B cell (primary cell): ENCODE measurements around the gene ADPRS. TPM values are rescaled to one million over a fixed set of nuclear protein-coding genes. Genes with fewer than 3 reads are reported as not detected.

Source experiments
- ATAC-seq: fragments of 200-7000 bp; cut with Tn5 transposase; one replicate; pipeline ENCODE4 v1.10.0; 2021; ENCODE audit warnings: low read depth, mild to moderate bottlenecking, moderate number of reproducible peaks, moderate library complexity
- CTCF ChIA-PET: fragments of 350-600 bp; sonication (Branson Sonifier 250); formaldehyde crosslinking; loops from one replicate; lab custom pipeline; 2021; ENCODE audit warnings: antibody characterized with exemption, inconsistent platforms; lab: Charles Lee
- POLR2A ChIA-PET: fragments of 350-600 bp; sonication (Branson Sonifier 250); formaldehyde crosslinking; loops from one replicate; lab custom pipeline; 2021; ENCODE audit warnings: antibody characterized with exemption; lab: Charles Lee
- DNase-seq: peaks from one replicate; pipeline ENCODE4 v3.0.0; 2013
- H2AFZ ChIP-seq: 2 replicates; pipeline ENCODE4 v1.6.1; 2012; ENCODE audit warnings: mild to moderate bottlenecking, low read depth, low read length; ENCODE audit not compliant: insufficient read depth, poor library complexity, severe bottlenecking
- H3K27ac ChIP-seq, 2 donors: 1 replicate in 1 of 2; 2 replicates in 1 of 2; pipeline ENCODE4 v1.5.1; 2012 to 2013; ENCODE audit warnings: low read length in 2 of 2, mild to moderate bottlenecking in 2 of 2, moderate library complexity in 1 of 2
- H3K27me3 ChIP-seq, 4 experiments: fragments of 200-600 bp in 1 of 4; sonication (generic) in 1 of 4; replicated peaks in 1 of 4; 1 replicate in 2 of 4; 2 replicates in 2 of 4; pipeline versions ENCODE4 v1.6.1 to v1.7.0; 2013 to 2016; ENCODE audit warnings: low read length in 3 of 4, mild to moderate bottlenecking in 2 of 4, mixed read lengths in 1 of 4, moderate library complexity in 1 of 4; ENCODE audit not compliant: insufficient read depth in 4 of 4, control insufficient read depth in 3 of 4; ENCODE audit errors: control extremely low read depth in 1 of 4
- H3K36me3 ChIP-seq, 2 experiments: replicated peaks in 1 of 2; 1 replicate in 1 of 2; 2 replicates in 1 of 2; pipeline versions ENCODE4 v1.6.1 to v1.7.1; 2013; ENCODE audit warnings: low read length in 1 of 2; ENCODE audit not compliant: insufficient read depth in 2 of 2, control insufficient read depth in 1 of 2; ENCODE audit errors: control extremely low read depth in 1 of 2, extremely low read depth in 1 of 2
- H3K4me1 ChIP-seq, 2 donors: fragments of 200-600 bp in 1 of 2; sonication (generic) in 1 of 2; 1 replicate in 1 of 2; 2 replicates in 1 of 2; pipeline versions ENCODE4 v1.5.1 to v1.6.1; 2013 to 2017; ENCODE audit warnings: low read length in 2 of 2; ENCODE audit not compliant: control insufficient read depth in 2 of 2, insufficient read depth in 2 of 2
- H3K4me2 ChIP-seq: replicated peaks from 2 replicates; pipeline ENCODE3; 2012; ENCODE audit warnings: mild to moderate bottlenecking, low read depth, low read length; ENCODE audit not compliant: poor library complexity, severe bottlenecking
- H3K4me3 ChIP-seq, 5 experiments: fragments of 200-600 bp in 1 of 5; sonication (generic) in 1 of 5; 1 replicate in 3 of 5; 2 replicates in 2 of 5; pipeline versions ENCODE4 v1.5.1 to v1.7.0; 2011 to 2016; ENCODE audit warnings: low read length in 4 of 5, mild to moderate bottlenecking in 4 of 5, low read depth in 2 of 5, control low read depth in 1 of 5, moderate library complexity in 1 of 5; ENCODE audit not compliant: insufficient read depth in 1 of 5; ENCODE audit errors: control extremely low read depth in 1 of 5, extremely low read depth in 1 of 5
- H3K79me2 ChIP-seq: fragments of 200-600 bp; sonication (generic); one replicate; pipeline ENCODE4 v1.6.0; 2016; ENCODE audit warnings: low read length; ENCODE audit not compliant: control insufficient read depth, insufficient read depth
- H3K9ac ChIP-seq: fragments of 200-600 bp; sonication (generic); 2 replicates; pipeline ENCODE4 v1.6.1; 2017; ENCODE audit warnings: mild to moderate bottlenecking, low read length, moderate library complexity
- H3K9me3 ChIP-seq, 3 donors: one replicate each; pipeline versions ENCODE4 v1.6.1 to v1.7.1; 2013; ENCODE audit warnings: low read length in 2 of 3; ENCODE audit not compliant: control insufficient read depth in 2 of 3, insufficient read depth in 1 of 3; ENCODE audit errors: control extremely low read depth in 1 of 3
- H4K20me1 ChIP-seq: 2 replicates; pipeline ENCODE4 v1.6.0; 2012; ENCODE audit warnings: mild to moderate bottlenecking, low read length; ENCODE audit not compliant: insufficient read depth, control insufficient read depth, poor library complexity, severe bottlenecking
- H3K27ac Mint-ChIP-seq: one replicate; pipeline ENCODE4 v1.8.0; 2021; ENCODE audit warnings: mixed read lengths
- H3K27me3 Mint-ChIP-seq: one replicate; pipeline ENCODE4 v1.8.0; 2021; ENCODE audit warnings: mixed read lengths
- H3K4me1 Mint-ChIP-seq: one replicate; pipeline ENCODE4 v1.8.0; 2021; ENCODE audit warnings: mixed read lengths
- H3K4me3 Mint-ChIP-seq: one replicate; pipeline ENCODE4 v1.8.0; 2021; ENCODE audit warnings: mixed read lengths
- H3K9me3 Mint-ChIP-seq: one replicate; pipeline ENCODE4 v1.8.0; 2022; ENCODE audit warnings: mixed read lengths; ENCODE audit not compliant: insufficient read depth
- EZH2 ChIP-seq: IDR thresholded peaks from 2 replicates; pipeline ENCODE4 v1.6.1; 2012; ENCODE audit warnings: borderline replicate concordance, low read depth, mild to moderate bottlenecking, moderate library complexity, low read length; ENCODE audit not compliant: insufficient read depth, poor library complexity, severe bottlenecking
- WGBS: methylation state at CpG from one replicate; pipeline ENCODE4 v1.1.5; 2013; ENCODE audit warnings: missing lambda C conversion rate; ENCODE audit not compliant: insufficient coverage; 5-methylcytosine and 5-hydroxymethylcytosine counted together
- intact Hi-C: fragments of 100-400 bp; cut with micrococcal nuclease; formaldehyde crosslinking; loops from one replicate; pipeline ENCODE4 v1.10.0; 2022
- polyA plus RNA-seq: library from polyadenylated mRNA; depleted of rRNA; stranded (reverse); fragments of >200 nt; gene quantifications from 2 replicates; pipeline ENCODE4 v1.2.3, GENCODE V29; 2012
- total RNA-seq, 2 donors: library from RNA; stranded (reverse); fragments of 120-200 nt in 1 of 2; gene quantifications; 1 replicate in 1 of 2; 2 replicates in 1 of 2; pipeline versions ENCODE4 v1.2.3 to v1.2.4, GENCODE V29; 2013 to 2022
- TF ChIP-seq, protein P1 (sequence below): fragments of 200-600 bp; IDR thresholded peaks from one replicate; pipeline ENCODE4 v1.8.0; 2022; ENCODE audit warnings: antibody characterized with exemption, mild to moderate bottlenecking

The ADPRS gene
- total and polyA plus RNA-seq, 2 donors (not counting 1 experiment from before 2014, with no cell fraction given): 15.0 to 20.9 TPM

DNA sequence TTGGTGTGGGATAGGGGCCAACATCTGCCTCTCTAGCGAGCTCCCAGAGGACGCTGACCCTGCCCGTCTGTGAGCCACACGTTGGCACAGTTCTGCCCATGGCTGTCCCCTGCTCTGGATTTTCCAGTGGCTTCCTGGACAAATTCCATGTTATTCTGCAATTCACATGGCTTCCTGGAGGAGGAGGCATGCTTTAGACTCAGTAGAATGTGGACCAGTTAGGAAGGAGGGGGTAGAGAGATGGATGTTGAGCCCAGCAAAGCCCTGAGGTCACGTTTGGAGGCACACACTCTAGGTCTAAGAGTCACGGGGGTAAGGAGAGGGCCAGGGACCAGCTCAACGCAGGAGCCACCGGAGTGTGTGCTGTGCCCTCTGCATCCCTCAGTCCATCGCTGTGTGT is 24.1 kb downstream of the ADPRS start:
- Mint-ChIP-seq H3K9me3 (no peaks in the 10 kb centered on the region), H3K27me3 (no peaks in the 10 kb centered on the region), H3K4me3 (no peak overlapping the region), H3K27ac (no peak overlapping the region), H3K4me1 (peaks cover 2% of the 10 kb centered on the region)
- Histone ChIP-seq H3K4me2 (no peak overlapping the region), H3K36me3 (no peaks in the 10 kb centered on the region), H4K20me1 (no peaks in the 10 kb centered on the region), H3K9ac (no peak overlapping the region), H3K9me3 (no peaks in the 10 kb centered on the region), H3K27me3 (peaks cover 0 to under 1% (median 0%) of the 10 kb centered on the region in 4 experiments), H3K4me1 (no peaks in the 10 kb centered on the region), H3K4me3 (no peak overlapping the region), H2AFZ (no peak overlapping the region), H3K79me2 (no peaks in the 10 kb centered on the region), H3K27ac (no peak overlapping the region)
- ATAC-seq (no peak), DNase-seq (no peak)
- POLR2A ChIA-PET: no interaction called here
- intact Hi-C loops: no loop called here
- WGBS: 93% methylated on average over 9 of the region's 9 CpGs
- TF ChIP-seq EZH2: no peak
- TF ChIP-seq, protein P1, sequence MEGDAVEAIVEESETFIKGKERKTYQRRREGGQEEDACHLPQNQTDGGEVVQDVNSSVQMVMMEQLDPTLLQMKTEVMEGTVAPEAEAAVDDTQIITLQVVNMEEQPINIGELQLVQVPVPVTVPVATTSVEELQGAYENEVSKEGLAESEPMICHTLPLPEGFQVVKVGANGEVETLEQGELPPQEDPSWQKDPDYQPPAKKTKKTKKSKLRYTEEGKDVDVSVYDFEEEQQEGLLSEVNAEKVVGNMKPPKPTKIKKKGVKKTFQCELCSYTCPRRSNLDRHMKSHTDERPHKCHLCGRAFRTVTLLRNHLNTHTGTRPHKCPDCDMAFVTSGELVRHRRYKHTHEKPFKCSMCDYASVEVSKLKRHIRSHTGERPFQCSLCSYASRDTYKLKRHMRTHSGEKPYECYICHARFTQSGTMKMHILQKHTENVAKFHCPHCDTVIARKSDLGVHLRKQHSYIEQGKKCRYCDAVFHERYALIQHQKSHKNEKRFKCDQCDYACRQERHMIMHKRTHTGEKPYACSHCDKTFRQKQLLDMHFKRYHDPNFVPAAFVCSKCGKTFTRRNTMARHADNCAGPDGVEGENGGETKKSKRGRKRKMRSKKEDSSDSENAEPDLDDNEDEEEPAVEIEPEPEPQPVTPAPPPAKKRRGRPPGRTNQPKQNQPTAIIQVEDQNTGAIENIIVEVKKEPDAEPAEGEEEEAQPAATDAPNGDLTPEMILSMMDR: no peak
- CTCF ChIA-PET: interaction anchor here (1.1 kb wide), 1 partner anchor 20 kb away, joined by 4 read pairs; no protein-coding TSS in a partner anchor

DNA sequence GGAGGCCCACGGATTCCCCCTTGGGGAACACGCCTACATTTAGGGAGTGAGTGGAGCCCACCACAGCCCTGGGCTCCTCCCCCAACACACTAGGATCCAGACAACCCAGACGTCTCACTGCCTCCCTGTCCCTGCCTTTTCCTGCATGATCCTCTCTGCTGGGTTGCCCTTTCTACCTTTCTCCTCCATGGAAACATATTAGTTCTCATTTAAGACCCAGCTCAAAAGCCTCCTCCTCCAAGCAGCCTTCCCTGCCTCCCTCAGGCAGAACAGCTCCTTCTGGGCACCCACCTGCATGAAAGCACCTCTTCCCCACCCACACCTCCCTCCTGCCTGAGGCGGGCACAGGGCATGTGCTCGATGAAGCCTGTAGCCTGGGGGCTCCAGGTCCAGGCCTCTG is 25.7 kb downstream of the ADPRS start:
- intact Hi-C loops: no loop called here
- POLR2A ChIA-PET: no interaction called here
- ATAC-seq: no peak
- CTCF ChIA-PET: no interaction called here
- H3K9me3 ChIP-seq: no peaks in the 10 kb centered on the region
- H3K27me3 ChIP-seq: peaks cover 0 to 5% (median 0%) of the 10 kb centered on the region in 4 experiments
- no peaks in the 10 kb centered on the region for H3K4me1 Mint-ChIP-seq
- H4K20me1 ChIP-seq: no peaks in the 10 kb centered on the region
- no peak overlapping the region for H3K4me3 Mint-ChIP-seq
- no peak overlapping the region for H3K4me2 ChIP-seq
- TF ChIP-seq, protein P1: no peak
- TF ChIP-seq EZH2: no peak
- H3K9me3 Mint-ChIP-seq: no peaks in the 10 kb centered on the region
- no peak overlapping the region for H3K4me3 ChIP-seq
- DNase-seq: no peak
- H2AFZ ChIP-seq: no peak overlapping the region
- H3K36me3 ChIP-seq: no peaks in the 10 kb centered on the region
- WGBS: 67% methylated on average over 3 of the region's 5 CpGs
- no peaks in the 10 kb centered on the region for H3K27me3 Mint-ChIP-seq
- H3K27ac Mint-ChIP-seq: no peak overlapping the region
- no peak overlapping the region for H3K27ac ChIP-seq
- no peak overlapping the region for H3K9ac ChIP-seq
- H3K79me2 ChIP-seq: no peaks in the 10 kb centered on the region
- no peaks in the 10 kb centered on the region for H3K4me1 ChIP-seq
